Sigmoid colon (tissue), 4 donors: Measurements from ENCODE around the gene KCNJ11.

ENCODE experiments used
- EP300 ChIP-seq, 4 donors: sonication (generic); formaldehyde crosslinking; IDR thresholded peaks; one replicate each; pipeline ENCODE4 v1.6.1; 2017; ENCODE audit warnings: antibody characterized with exemption in 4 of 4
- POLR2A ChIP-seq, 2 donors: fragments of 450-650 bp; IDR thresholded peaks; one replicate each; pipeline ENCODE4 v1.6.1; 2016; ENCODE audit warnings: antibody characterized with exemption in 2 of 2, mild to moderate bottlenecking in 2 of 2, moderate library complexity in 2 of 2
- POLR2AphosphoS5 ChIP-seq, 4 donors: sonication (generic); formaldehyde crosslinking; IDR thresholded peaks; one replicate each; pipeline ENCODE4 v1.6.1; 2017; ENCODE audit warnings: antibody characterized with exemption in 4 of 4
- TF ChIP-seq, protein P1 (sequence below), 4 experiments: fragments of 450-650 bp in 3 of 4; fragments of 200-600 bp in 1 of 4; IDR thresholded peaks; one replicate each; pipeline ENCODE4 v1.5.1; 2016 to 2019; ENCODE audit warnings: antibody characterized with exemption in 4 of 4, mild to moderate bottlenecking in 3 of 4, moderate library complexity in 2 of 4

DNA sequence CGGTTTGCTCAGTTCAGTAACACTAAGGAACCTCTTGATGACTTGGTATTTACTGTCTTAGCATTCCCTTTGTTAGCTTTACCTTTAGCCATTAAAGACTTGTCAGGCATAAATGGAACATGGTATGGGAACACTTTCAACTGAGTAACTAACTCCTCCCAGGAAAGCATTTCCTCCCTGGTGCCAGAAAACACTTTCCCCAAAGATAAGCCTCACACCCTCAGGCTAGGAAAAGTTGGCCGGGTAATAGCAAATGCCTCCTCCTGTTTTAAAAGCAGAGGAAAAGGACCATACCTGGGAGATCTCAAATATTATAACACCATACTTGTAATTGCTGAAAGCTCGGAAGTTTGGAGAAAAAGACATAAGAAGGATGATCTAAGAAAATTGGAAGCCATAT lies 12.0 kb downstream of the KCNJ11 start:
- TF ChIP-seq, protein P1, sequence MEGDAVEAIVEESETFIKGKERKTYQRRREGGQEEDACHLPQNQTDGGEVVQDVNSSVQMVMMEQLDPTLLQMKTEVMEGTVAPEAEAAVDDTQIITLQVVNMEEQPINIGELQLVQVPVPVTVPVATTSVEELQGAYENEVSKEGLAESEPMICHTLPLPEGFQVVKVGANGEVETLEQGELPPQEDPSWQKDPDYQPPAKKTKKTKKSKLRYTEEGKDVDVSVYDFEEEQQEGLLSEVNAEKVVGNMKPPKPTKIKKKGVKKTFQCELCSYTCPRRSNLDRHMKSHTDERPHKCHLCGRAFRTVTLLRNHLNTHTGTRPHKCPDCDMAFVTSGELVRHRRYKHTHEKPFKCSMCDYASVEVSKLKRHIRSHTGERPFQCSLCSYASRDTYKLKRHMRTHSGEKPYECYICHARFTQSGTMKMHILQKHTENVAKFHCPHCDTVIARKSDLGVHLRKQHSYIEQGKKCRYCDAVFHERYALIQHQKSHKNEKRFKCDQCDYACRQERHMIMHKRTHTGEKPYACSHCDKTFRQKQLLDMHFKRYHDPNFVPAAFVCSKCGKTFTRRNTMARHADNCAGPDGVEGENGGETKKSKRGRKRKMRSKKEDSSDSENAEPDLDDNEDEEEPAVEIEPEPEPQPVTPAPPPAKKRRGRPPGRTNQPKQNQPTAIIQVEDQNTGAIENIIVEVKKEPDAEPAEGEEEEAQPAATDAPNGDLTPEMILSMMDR (IDR thresholded peaks at IDR 0.05) = no peak
- TF ChIP-seq POLR2A (IDR thresholded peaks at IDR 0.05) (no peak), EP300 (IDR thresholded peaks at IDR 0.05) (no peak), POLR2AphosphoS5 (IDR thresholded peaks at IDR 0.05) (no peak)
